GM23338 (cell line): ENCODE results near the gene BTG3.

Experiments used
- POLR2AphosphoS5 ChIP-seq: IDR thresholded peaks from 2 replicates; pipeline ENCODE4 v1.6.1; 2016; ENCODE audit warnings: antibody characterized with exemption, low read depth
- TF ChIP-seq, protein P1 (sequence below): IDR thresholded peaks from one replicate; pipeline ENCODE4 v1.6.1; 2018; ENCODE audit warnings: antibody characterized with exemption; ENCODE audit not compliant: unreplicated experiment
- TF ChIP-seq, protein P2 (sequence below), 2 experiments: fragments of 200-600 bp in 1 of 2; sonication (generic) in 1 of 2; conservative IDR thresholded peaks; 2 replicates each; pipeline versions ENCODE4 v1.5.1 to v1.6.1; 2016 to 2017; ENCODE audit warnings: antibody characterized with exemption in 2 of 2, low read depth in 2 of 2, mild to moderate bottlenecking in 2 of 2, moderate library complexity in 1 of 2

DNA sequence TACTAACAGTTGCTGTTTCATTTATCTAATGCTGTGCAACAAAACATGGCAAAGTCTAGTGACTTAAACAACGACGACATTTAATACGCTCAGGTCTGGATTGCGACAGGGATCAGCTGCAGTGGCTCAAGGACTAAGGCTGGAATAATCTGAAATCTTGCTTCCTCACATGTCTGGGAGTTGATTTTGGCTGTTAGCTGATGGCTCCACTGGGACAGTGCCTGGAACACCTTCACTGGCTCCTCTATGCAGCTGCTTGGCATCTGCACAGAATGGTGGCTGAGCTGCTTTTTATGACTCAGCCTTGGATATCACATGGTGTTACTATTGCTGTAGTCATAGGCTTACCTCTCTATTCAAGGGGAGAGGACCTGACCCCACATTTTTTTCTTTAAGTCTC lies 24.0 kb upstream of the BTG3 start:
- TF ChIP-seq, protein P1, sequence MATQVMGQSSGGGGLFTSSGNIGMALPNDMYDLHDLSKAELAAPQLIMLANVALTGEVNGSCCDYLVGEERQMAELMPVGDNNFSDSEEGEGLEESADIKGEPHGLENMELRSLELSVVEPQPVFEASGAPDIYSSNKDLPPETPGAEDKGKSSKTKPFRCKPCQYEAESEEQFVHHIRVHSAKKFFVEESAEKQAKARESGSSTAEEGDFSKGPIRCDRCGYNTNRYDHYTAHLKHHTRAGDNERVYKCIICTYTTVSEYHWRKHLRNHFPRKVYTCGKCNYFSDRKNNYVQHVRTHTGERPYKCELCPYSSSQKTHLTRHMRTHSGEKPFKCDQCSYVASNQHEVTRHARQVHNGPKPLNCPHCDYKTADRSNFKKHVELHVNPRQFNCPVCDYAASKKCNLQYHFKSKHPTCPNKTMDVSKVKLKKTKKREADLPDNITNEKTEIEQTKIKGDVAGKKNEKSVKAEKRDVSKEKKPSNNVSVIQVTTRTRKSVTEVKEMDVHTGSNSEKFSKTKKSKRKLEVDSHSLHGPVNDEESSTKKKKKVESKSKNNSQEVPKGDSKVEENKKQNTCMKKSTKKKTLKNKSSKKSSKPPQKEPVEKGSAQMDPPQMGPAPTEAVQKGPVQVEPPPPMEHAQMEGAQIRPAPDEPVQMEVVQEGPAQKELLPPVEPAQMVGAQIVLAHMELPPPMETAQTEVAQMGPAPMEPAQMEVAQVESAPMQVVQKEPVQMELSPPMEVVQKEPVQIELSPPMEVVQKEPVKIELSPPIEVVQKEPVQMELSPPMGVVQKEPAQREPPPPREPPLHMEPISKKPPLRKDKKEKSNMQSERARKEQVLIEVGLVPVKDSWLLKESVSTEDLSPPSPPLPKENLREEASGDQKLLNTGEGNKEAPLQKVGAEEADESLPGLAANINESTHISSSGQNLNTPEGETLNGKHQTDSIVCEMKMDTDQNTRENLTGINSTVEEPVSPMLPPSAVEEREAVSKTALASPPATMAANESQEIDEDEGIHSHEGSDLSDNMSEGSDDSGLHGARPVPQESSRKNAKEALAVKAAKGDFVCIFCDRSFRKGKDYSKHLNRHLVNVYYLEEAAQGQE = no peak
- TF ChIP-seq, protein P2, sequence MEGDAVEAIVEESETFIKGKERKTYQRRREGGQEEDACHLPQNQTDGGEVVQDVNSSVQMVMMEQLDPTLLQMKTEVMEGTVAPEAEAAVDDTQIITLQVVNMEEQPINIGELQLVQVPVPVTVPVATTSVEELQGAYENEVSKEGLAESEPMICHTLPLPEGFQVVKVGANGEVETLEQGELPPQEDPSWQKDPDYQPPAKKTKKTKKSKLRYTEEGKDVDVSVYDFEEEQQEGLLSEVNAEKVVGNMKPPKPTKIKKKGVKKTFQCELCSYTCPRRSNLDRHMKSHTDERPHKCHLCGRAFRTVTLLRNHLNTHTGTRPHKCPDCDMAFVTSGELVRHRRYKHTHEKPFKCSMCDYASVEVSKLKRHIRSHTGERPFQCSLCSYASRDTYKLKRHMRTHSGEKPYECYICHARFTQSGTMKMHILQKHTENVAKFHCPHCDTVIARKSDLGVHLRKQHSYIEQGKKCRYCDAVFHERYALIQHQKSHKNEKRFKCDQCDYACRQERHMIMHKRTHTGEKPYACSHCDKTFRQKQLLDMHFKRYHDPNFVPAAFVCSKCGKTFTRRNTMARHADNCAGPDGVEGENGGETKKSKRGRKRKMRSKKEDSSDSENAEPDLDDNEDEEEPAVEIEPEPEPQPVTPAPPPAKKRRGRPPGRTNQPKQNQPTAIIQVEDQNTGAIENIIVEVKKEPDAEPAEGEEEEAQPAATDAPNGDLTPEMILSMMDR (conservative IDR thresholded peaks at IDR 0.05; ENCODE audit: low read depth in 2 of 2) = no peak
- TF ChIP-seq POLR2AphosphoS5 = no peak
